K562 (cell line): ENCODE data around the gene CRYBG3. TPM values are rescaled to one million over a fixed set of nuclear protein-coding genes. Genes with fewer than 3 reads are reported as not detected.

ENCODE experiments used
- ATAC-seq: fragments of 200-7000 bp; cut with Tn5 transposase; 3 replicates; pipeline ENCODE4 v1.9.1; 2020; ENCODE audit warnings: moderate library complexity
- BruUV-seq: library from RNA; stranded (reverse); fragments of 400-500 nt; replicated peaks from 2 replicates; lab custom pipeline; 2021; lab: Mats Ljungman, UMichigan
- CTCF ChIA-PET: fragments of 300-600 bp; formaldehyde crosslinking; extraction: SDS; loops from one replicate; lab custom pipeline; 2021; ENCODE audit warnings: low intra/inter-chr PET ratio; lab: Yijun Ruan, JAX
- POLR2A ChIA-PET: fragments of 300-600, 350-650 bp; sonication (Branson Sonifier 250); formaldehyde crosslinking; extraction: SDS; loops from one replicate; lab custom pipeline; 2021; ENCODE audit warnings: antibody characterized with exemption, inconsistent platforms; lab: Yijun Ruan, JAX
- DNase-seq, 4 experiments: peaks; one replicate each; pipeline versions ENCODE4 v3.0.0 to v3.0.0-alpha.2; 2011 to 2018; ENCODE audit warnings: low spot score in 3 of 4, mixed read lengths in 3 of 4; ENCODE audit errors: extremely low read depth in 1 of 4
- FAIRE-seq: peaks from 2 replicates; lab custom pipeline; 2011; peaks lifted over from hg19 to GRCh38; lab: Jason Lieb, UNC
- H2AFZ ChIP-seq: 2 replicates; pipeline ENCODE4 v1.6.0; 2011; ENCODE audit warnings: low read depth, low read length, control low read depth, inconsistent platforms
- H3K27ac ChIP-seq: fragments of 200-600 bp; 3 replicates; pipeline ENCODE4 v1.8.0; 2011; ENCODE audit warnings: low read depth, mild to moderate bottlenecking, control low read depth, inconsistent platforms, low read length, moderate library complexity, mixed read lengths; ENCODE audit errors: extremely low read depth
- H3K27me3 ChIP-seq, 2 experiments: fragments of 300-600 bp in 1 of 2; 2 replicates in 1 of 2; 3 replicates in 1 of 2; pipeline versions ENCODE4 v1.6.0 to v1.8.0; 2011; ENCODE audit warnings: inconsistent platforms in 2 of 2, low read length in 2 of 2, mild to moderate bottlenecking in 1 of 2, mixed read lengths in 1 of 2, moderate library complexity in 1 of 2; ENCODE audit not compliant: control insufficient read depth in 2 of 2, insufficient read depth in 2 of 2
- H3K36me3 ChIP-seq: fragments of 300-600 bp; 3 replicates; pipeline ENCODE4 v1.8.0; 2011; ENCODE audit warnings: mild to moderate bottlenecking, low read length, inconsistent platforms; ENCODE audit not compliant: control insufficient read depth, insufficient read depth
- H3K4me1 ChIP-seq, 2 experiments: fragments of 200-600 bp in 1 of 2; replicated peaks in 1 of 2; 2 replicates in 1 of 2; 3 replicates in 1 of 2; pipeline versions ENCODE4 v1.5.1 to v1.8.0; 2011; ENCODE audit warnings: inconsistent platforms in 2 of 2, low read length in 2 of 2, mild to moderate bottlenecking in 1 of 2, mixed read lengths in 1 of 2, moderate library complexity in 1 of 2; ENCODE audit not compliant: control insufficient read depth in 2 of 2, insufficient read depth in 2 of 2
- H3K4me2 ChIP-seq: 2 replicates; pipeline ENCODE4 v1.6.1; 2011; ENCODE audit warnings: low read length, control low read depth, inconsistent platforms, mixed read lengths; ENCODE audit not compliant: insufficient read depth
- H3K4me3 ChIP-seq: fragments of 200-600 bp; sonication (generic), shearing (Covaris generic); 2 replicates; pipeline ENCODE4 v1.5.1; 2016; ENCODE audit warnings: control low read depth, inconsistent platforms
- H3K79me2 ChIP-seq: fragments of 200-600 bp; 3 replicates; pipeline ENCODE4 v1.8.0; 2011; ENCODE audit warnings: low read length, inconsistent platforms; ENCODE audit not compliant: control insufficient read depth, insufficient read depth
- H3K9ac ChIP-seq, 2 experiments: 2 replicates each; pipeline versions ENCODE4 v1.6.0 to v1.6.1; 2011; ENCODE audit warnings: low read depth in 2 of 2, low read length in 2 of 2, control low read depth in 1 of 2, inconsistent platforms in 1 of 2, mild to moderate bottlenecking in 1 of 2, mixed read lengths in 1 of 2; ENCODE audit not compliant: insufficient read depth in 1 of 2
- H3K9me1 ChIP-seq: one replicate; pipeline ENCODE4 v1.6.0; 2011; ENCODE audit warnings: inconsistent platforms, mild to moderate bottlenecking, low read length, moderate library complexity; ENCODE audit not compliant: control insufficient read depth, insufficient read depth
- H3K9me3 ChIP-seq: replicated peaks from 2 replicates; pipeline ENCODE4 v1.5.1; 2011; ENCODE audit warnings: low read depth, low read length, inconsistent platforms; ENCODE audit not compliant: control insufficient read depth, insufficient read depth
- H4K20me1 ChIP-seq: replicated peaks from 2 replicates; pipeline ENCODE4 v1.6.1; 2011; ENCODE audit warnings: low read length, inconsistent platforms, mixed read lengths; ENCODE audit not compliant: control insufficient read depth, insufficient read depth
- CAMTA2 ChIP-seq: fragments of 250-450 bp; sonication (Bioruptor Pico); conservative IDR thresholded peaks from 2 replicates; pipeline ENCODE4 v1.5.1; 2022
- E2F5 ChIP-seq: sonication (generic); formaldehyde crosslinking; IDR thresholded peaks from 2 replicates; pipeline ENCODE4 v1.8.0; 2022; ENCODE audit warnings: mild to moderate bottlenecking, missing genetic modification reagents
- HSF4 ChIP-seq: fragments of 250-450 bp; sonication (Bioruptor Pico); IDR thresholded peaks from 2 replicates; pipeline ENCODE4 v2.1.2; 2022; ENCODE audit warnings: mild to moderate bottlenecking, moderate library complexity, borderline replicate concordance
- IRF1 ChIP-seq: sonication (generic); formaldehyde crosslinking; IDR thresholded peaks from 2 replicates; pipeline ENCODE4 v1.8.0; 2022; ENCODE audit warnings: missing genetic modification reagents, mild to moderate bottlenecking, borderline replicate concordance
- MAFG ChIP-seq: fragments of 450-650 bp; conservative IDR thresholded peaks from 2 replicates; pipeline ENCODE4 v1.6.1; 2016; ENCODE audit warnings: missing genetic modification characterization, missing compliant biosample characterization
- MYBL2 ChIP-seq, 2 experiments: fragments of 450-650 bp in 1 of 2; sonication (generic) in 1 of 2; formaldehyde crosslinking in 1 of 2; IDR thresholded peaks; 2 replicates each; pipeline versions ENCODE4 v1.6.1 to v1.8.1; 2017 to 2022; ENCODE audit warnings: borderline replicate concordance in 1 of 2, inconsistent platforms in 1 of 2, low read depth in 1 of 2, mild to moderate bottlenecking in 1 of 2, missing genetic modification reagents in 1 of 2, moderate library complexity in 1 of 2
- TAF1 ChIP-seq: IDR thresholded peaks from 2 replicates; pipeline ENCODE4 v1.6.1; 2011; ENCODE audit warnings: mild to moderate bottlenecking, low read length, moderate library complexity; ENCODE audit not compliant: insufficient read depth, control insufficient read depth, severe bottlenecking; ENCODE audit errors: extremely low read depth
- ZBTB11 ChIP-seq, 3 experiments: fragments of 200-800 bp in 1 of 3; fragments of 250-450 bp in 1 of 3; fragments of 450-650 bp in 1 of 3; sonication (Bioruptor Pico) in 1 of 3; sonication (Bioruptor generic) in 1 of 3; formaldehyde crosslinking in 1 of 3; IDR thresholded peaks; 2 replicates each; pipeline versions ENCODE4 v1.6.1 to v1.8.0; 2016 to 2022; ENCODE audit warnings: mild to moderate bottlenecking in 2 of 3, missing genetic modification characterization in 2 of 3, missing compliant biosample characterization in 1 of 3, moderate library complexity in 1 of 3
- ZKSCAN3 ChIP-seq: fragments of 250-450 bp; sonication (Bioruptor Pico); IDR thresholded peaks from 2 replicates; pipeline ENCODE4 v1.4.0; 2020
- WGBS: fragments of 100-300 bp; shearing (Covaris generic); methylation state at CpG from one replicate; pipeline ENCODE4 v1.1.6; 2016; ENCODE audit warnings: low coverage, mixed read lengths; ENCODE audit not compliant: insufficient coverage; ENCODE audit errors: missing lambda C conversion rate; 5-methylcytosine and 5-hydroxymethylcytosine counted together
- in situ Hi-C: fragments of 300-500 bp; cut with MboI; formaldehyde crosslinking; loops from 4 replicates; pipeline ENCODE4 v1.15.0; 2018; ENCODE audit warnings: inconsistent platforms, mixed read lengths
- intact Hi-C: fragments of 100-400 bp; cut with micrococcal nuclease; formaldehyde crosslinking; loops from 2 replicates; pipeline ENCODE4 v1.14.2; 2022
- polyA plus RNA-seq, 8 experiments: library from polyadenylated mRNA; depleted of rRNA in 4 of 8; stranded (reverse) in 5 of 8; unstranded in 3 of 8; fragments of >200 nt; fragmentation: Nextera tagmentation in 2 of 8; fragmentation: Illumina TruSeq in 1 of 8; extraction: Ambion mirVana in 2 of 8; extraction: Trizol in 1 of 8; gene quantifications; 2 replicates each; pipeline versions ENCODE4 v1.2.1 to v1.2.3, GENCODE V29; 2011 to 2014; ENCODE audit warnings: inconsistent platforms in 1 of 8, missing spikeins in 1 of 8
- total RNA-seq, 7 experiments: library from RNA; depleted of rRNA in 6 of 7; stranded (reverse); fragments of >200 nt in 6 of 7; fragmentation: Illumina TruSeq in 2 of 7; extraction: Trizol in 2 of 7; gene quantifications; 2 replicates each; pipeline versions ENCODE4 v1.2.1 to v1.2.3, GENCODE V29; 2011 to 2021; ENCODE audit warnings: low replicate concordance in 1 of 7
- TF ChIP-seq, protein P1 (sequence below): fragments of 450-650 bp; conservative IDR thresholded peaks from 2 replicates; pipeline ENCODE4 v1.6.1; 2016; ENCODE audit warnings: missing genetic modification characterization, low read depth, mild to moderate bottlenecking, control low read depth, missing compliant biosample characterization

CRYBG3 gene
- total and polyA plus RNA-seq, 9 of the 15 experiments (the other 6 are each of a cell fraction or from before 2014, with no cell fraction given) = 0.08 to 0.72 (median 0.18) TPM

- no peak for ATAC-seq
- in situ Hi-C loops = no loop called here
- no peak for DNase-seq
- FAIRE-seq = no peak
- no peak overlapping the region for H3K27ac ChIP-seq
- H3K4me2 ChIP-seq = no peak overlapping the region
- 56% methylated on average over 1 of the region's 1 CpG for whole genome bisulfite sequencing
- no peak overlapping the region for H2AFZ ChIP-seq
- peaks cover 49% of the 10 kb centered on the region for H3K79me2 ChIP-seq
- no peak overlapping the region for H3K4me3 ChIP-seq
- peaks cover 0 to 11% of the 10 kb centered on the region in 2 experiments; a peak in 4 of 5 replicates for H3K4me1 ChIP-seq
- TF ChIP-seq MYBL2 (IDR thresholded peaks at IDR 0.05; ENCODE audit: low read depth) = no peak
- TF ChIP-seq MYBL2 (CRISPR knock-in tag; IDR thresholded peaks at IDR 0.05; ENCODE audit: borderline replicate concordance) = no peak
- no peak for TF ChIP-seq HSF4
- TF ChIP-seq IRF1 (CRISPR knock-in tag) = no peak
- no peak for TF ChIP-seq MAFG
- TF ChIP-seq CAMTA2 (CRISPR knock-in tag) = no peak
- no peak for TF ChIP-seq TAF1
- no peak for TF ChIP-seq E2F5 (CRISPR knock-in tag)
- TF ChIP-seq ZBTB11 (CRISPR knock-in tag; IDR thresholded peaks at IDR 0.05) = no peak
- TF ChIP-seq, protein P1, sequence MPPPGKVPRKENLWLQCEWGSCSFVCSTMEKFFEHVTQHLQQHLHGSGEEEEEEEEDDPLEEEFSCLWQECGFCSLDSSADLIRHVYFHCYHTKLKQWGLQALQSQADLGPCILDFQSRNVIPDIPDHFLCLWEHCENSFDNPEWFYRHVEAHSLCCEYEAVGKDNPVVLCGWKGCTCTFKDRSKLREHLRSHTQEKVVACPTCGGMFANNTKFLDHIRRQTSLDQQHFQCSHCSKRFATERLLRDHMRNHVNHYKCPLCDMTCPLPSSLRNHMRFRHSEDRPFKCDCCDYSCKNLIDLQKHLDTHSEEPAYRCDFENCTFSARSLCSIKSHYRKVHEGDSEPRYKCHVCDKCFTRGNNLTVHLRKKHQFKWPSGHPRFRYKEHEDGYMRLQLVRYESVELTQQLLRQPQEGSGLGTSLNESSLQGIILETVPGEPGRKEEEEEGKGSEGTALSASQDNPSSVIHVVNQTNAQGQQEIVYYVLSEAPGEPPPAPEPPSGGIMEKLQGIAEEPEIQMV (tag) = no peak
- TF ChIP-seq ZKSCAN3 (CRISPR knock-in tag) = no peak
- TF ChIP-seq, all 486 proteins: peak for 0
- CTCF ChIA-PET = no interaction called here
- Histone ChIP-seq H3K36me3 (peaks cover 20% of the 10 kb centered on the region; the same call in 1 of the 3 replicates), H4K20me1 (no peaks in the 10 kb centered on the region), H3K9me3 (no peaks in the 10 kb centered on the region), H3K27me3 (no peaks in the 10 kb centered on the region), H3K9me1 (no peaks in the 10 kb centered on the region), H3K9ac (no peak overlapping the region)
- intact Hi-C loops = no loop called here
- no TSS peak for BruUV-seq
- POLR2A ChIA-PET = interaction anchor here (1.0 kb wide), 1 partner anchor 9 kb away, joined by 3 read pairs; no protein-coding TSS in a partner anchor
Observed at GRCh38 chr3:97968376-97968775, 146.6 kb downstream of the CRYBG3 start.
